Tibial nerve (tissue), 4 donors: ENCODE data around the gene MICALL2.

Source experiments
- CTCF ChIP-seq, 5 experiments: fragments of 200-600 bp in 3 of 5; fragments of 450-650 bp in 2 of 5; sonication (generic) in 3 of 5; IDR thresholded peaks; one replicate each; pipeline ENCODE4 v1.5.1; 2016 to 2019; ENCODE audit warnings: antibody characterized with exemption in 5 of 5, mild to moderate bottlenecking in 3 of 5, moderate library complexity in 2 of 5
- EP300 ChIP-seq, 2 donors: sonication (generic); formaldehyde crosslinking; IDR thresholded peaks; one replicate each; pipeline ENCODE4 v1.6.1; 2017; ENCODE audit warnings: antibody characterized with exemption in 2 of 2, mild to moderate bottlenecking in 1 of 2
- POLR2A ChIP-seq, 2 donors: fragments of 450-650 bp; IDR thresholded peaks; one replicate each; pipeline ENCODE4 v1.6.1; 2017; ENCODE audit warnings: antibody characterized with exemption in 2 of 2, mild to moderate bottlenecking in 2 of 2, moderate library complexity in 2 of 2

GRCh38 chr7:1492221-1492620, 33.0 kb upstream of the MICALL2 start:
- no peak for TF ChIP-seq CTCF (IDR thresholded peaks at IDR 0.05)
- TF ChIP-seq EP300 (IDR thresholded peaks at IDR 0.05): no peak
- TF ChIP-seq POLR2A (IDR thresholded peaks at IDR 0.05): no peak
